GM12892 (cell line): ENCODE data around the gene PPP3R2.

ENCODE experiments used
- POLR2A ChIP-seq: IDR thresholded peaks from 2 replicates; pipeline ENCODE4 v1.6.1; 2011; ENCODE audit warnings: low read depth, low read length, control low read depth
- POLR2AphosphoS5 ChIP-seq: IDR thresholded peaks from 2 replicates; pipeline ENCODE4 v1.6.1; 2011; ENCODE audit warnings: low read depth, low read length, control low read depth
- TAF1 ChIP-seq: IDR thresholded peaks from 2 replicates; pipeline ENCODE4 v1.6.1; 2011; ENCODE audit warnings: low read depth, mild to moderate bottlenecking, control low read depth, low read length, borderline replicate concordance

- no peak for TF ChIP-seq POLR2AphosphoS5
- no peak for TF ChIP-seq POLR2A
- TF ChIP-seq TAF1: no peak
Observed at GRCh38 chr9:101561740-101562139, 33.0 kb downstream of the PPP3R2 start.
